ENCODE measurements around the gene RIC1.
A peak's percentile ranks its signal among the peaks of the same experiment; 100 is the strongest.
"Not testable (repeated sequence)": the region's sequence is repeated elsewhere in the genome, so short reads cannot be mapped to it uniquely, and the experiment has no call there.

Gene RIC1

GRCh38 chr9:5628530-5629311 lies at the start of gene RIC1:
RIC1 (plus strand) TSS chr9:5629107; CDS start chr9:5629310, 203 bp downstream.
- no peak for TF ChIP-seq CTCF (conservative IDR thresholded peaks at IDR 0.05; ENCODE audit: low read length)
- peak; percentile 93 for DNase-seq (ENCODE audit: low read depth)
- peak within 1 kb of the TSS; percentile 78 for H3K4me3 ChIP-seq (ENCODE audit: low read length)

- no peak overlapping the region for H3K4me3 ChIP-seq (ENCODE audit: low read length)
- no peak for TF ChIP-seq CTCF (conservative IDR thresholded peaks at IDR 0.05; ENCODE audit: low read length)
- no peak for DNase-seq (ENCODE audit: low read depth)
These were observed 49.0 kb upstream of the RIC1 start for GRCh38 chr9:5579881-5580280.

- DNase-seq (ENCODE audit: low read depth), result no peak
- no peak overlapping the region for H3K4me3 ChIP-seq (ENCODE audit: low read length)
- no peak for TF ChIP-seq CTCF (conservative IDR thresholded peaks at IDR 0.05; ENCODE audit: low read length)
These were observed 48.3 kb upstream of the RIC1 start for GRCh38 chr9:5580650-5581049.

- DNase-seq (ENCODE audit: low read depth); H3K4me3 ChIP-seq (ENCODE audit: low read length): not testable (repeated sequence)
These were observed 47.2 kb upstream of the RIC1 start for GRCh38 chr9:5581706-5582105.

GRCh38 chr9:5582835-5583195 lies 46.1 kb upstream of the RIC1 start:
- no peak overlapping the region for H3K4me3 ChIP-seq (ENCODE audit: low read length)
- no peak for TF ChIP-seq CTCF (conservative IDR thresholded peaks at IDR 0.05; ENCODE audit: low read length)
- peak; percentile 72 for DNase-seq (ENCODE audit: low read depth)

GRCh38 chr9:5586391-5586802 lies 42.5 kb upstream of the RIC1 start:
- DNase-seq (ENCODE audit: low read depth), result peak; percentile 88
- no peak for TF ChIP-seq CTCF (conservative IDR thresholded peaks at IDR 0.05; ENCODE audit: low read length)
- H3K4me3 ChIP-seq (ENCODE audit: low read length), result no peak overlapping the region

GRCh38 chr9:5587024-5587423 lies 41.9 kb upstream of the RIC1 start:
- DNase-seq (ENCODE audit: low read depth), result peak; percentile 77
- no peak overlapping the region for H3K4me3 ChIP-seq (ENCODE audit: low read length)
- TF ChIP-seq CTCF (conservative IDR thresholded peaks at IDR 0.05; ENCODE audit: low read length), result no peak
